OCI-M1 (cell line): ENCODE results near the gene DNMT3A.

Experiments used
- DNase-seq: peaks from one replicate; lab custom pipeline; 2025; lab: John Stamatoyannopoulos, UW

Gene DNMT3A

DNA sequence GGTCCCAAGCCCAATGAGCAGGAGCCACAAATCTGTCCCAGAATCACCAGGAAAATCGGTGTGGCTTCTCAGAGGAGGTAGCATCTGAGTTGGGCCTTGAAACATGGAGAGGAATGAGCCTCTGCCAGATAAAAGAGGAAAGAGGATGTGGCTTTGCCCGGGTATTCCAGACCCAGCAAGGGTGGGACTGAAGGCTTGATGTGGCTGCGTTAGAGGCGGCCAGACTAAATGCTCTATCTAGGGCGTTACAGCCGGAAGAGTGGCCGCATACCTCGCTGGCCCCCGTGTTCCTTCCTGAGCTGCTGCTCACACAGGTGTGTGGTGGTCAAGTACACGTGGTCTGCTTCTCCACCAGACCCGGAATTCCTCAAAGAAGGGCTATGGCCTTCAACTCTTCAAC is 139.4 kb downstream of the DNMT3A start:
- no peak for DNase-seq

DNA sequence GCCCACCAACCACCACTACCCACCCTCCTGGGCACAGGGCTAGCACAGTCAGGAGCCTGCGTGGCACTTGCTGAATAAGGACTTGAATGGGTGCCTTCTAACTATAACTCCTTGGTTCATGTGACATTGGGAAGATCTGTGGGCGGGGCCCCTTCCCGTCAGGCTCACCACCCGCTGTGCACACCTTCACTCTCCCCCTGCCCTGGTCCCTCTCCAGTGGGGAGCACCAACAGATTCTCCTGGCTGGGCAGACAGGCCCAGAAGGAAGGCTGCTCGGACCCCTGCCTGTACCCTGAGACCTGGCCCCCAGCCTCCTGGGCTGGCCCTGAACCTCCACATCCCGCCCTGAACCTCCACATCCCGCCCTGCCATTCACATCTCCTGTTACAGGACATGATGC is 139.9 kb downstream of the DNMT3A start:
- no peak for DNase-seq

DNA sequence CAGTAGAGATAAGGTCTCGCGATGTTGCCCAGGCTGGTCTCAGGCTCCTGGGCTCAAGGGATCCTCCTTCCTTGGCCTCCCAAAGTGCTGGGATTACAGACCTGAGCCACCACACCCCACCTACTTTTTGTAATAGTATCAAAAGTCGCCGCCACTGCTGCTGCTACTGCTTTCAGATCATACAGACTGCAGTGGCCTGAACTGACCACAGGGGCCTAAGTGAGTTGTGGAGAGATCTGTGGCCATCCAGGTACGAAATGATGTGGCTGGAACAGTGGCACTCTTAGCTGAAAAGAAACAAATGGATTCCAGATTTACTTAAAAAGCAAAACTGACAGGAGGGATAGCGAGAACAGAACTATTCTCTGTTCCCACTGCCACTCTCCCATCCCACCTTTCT is 140.5 kb downstream of the DNMT3A start:
- no peak for DNase-seq

DNA sequence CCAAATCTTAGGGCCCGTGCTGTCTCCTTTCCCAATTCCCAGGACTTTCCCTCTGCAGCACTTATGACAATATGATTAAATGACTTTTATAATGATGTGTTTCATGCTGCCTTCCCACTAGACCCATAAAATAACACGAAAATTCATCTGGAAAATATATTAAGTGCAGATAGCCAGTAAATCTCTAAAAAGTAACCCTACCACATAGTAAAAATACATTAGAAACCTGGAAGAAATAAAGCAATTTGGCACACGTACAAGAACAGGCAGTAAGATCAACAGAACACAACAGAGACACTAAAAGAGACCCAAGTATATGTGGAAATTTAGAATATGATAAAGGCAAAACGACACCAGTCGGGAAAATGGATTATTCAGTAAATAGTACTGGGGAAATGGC is 143.1 kb downstream of the DNMT3A start:
- DNase-seq = no peak

DNA sequence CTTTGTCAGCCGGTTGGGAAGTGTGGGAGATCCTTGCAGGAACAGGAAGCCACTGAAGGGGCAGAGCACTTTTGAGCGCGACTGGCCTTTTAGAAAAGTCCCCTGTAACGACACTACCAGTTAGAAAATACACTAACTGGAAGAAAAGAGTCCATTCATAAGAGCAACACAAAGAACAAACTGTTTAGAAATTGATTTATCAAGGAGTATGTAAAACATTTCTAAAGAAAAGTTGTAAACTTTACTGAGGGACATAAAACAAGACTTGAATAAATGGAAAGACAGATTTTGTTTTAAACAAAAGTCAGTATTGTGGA is 143.6 kb downstream of the DNMT3A start:
- DNase-seq = no peak

DNA sequence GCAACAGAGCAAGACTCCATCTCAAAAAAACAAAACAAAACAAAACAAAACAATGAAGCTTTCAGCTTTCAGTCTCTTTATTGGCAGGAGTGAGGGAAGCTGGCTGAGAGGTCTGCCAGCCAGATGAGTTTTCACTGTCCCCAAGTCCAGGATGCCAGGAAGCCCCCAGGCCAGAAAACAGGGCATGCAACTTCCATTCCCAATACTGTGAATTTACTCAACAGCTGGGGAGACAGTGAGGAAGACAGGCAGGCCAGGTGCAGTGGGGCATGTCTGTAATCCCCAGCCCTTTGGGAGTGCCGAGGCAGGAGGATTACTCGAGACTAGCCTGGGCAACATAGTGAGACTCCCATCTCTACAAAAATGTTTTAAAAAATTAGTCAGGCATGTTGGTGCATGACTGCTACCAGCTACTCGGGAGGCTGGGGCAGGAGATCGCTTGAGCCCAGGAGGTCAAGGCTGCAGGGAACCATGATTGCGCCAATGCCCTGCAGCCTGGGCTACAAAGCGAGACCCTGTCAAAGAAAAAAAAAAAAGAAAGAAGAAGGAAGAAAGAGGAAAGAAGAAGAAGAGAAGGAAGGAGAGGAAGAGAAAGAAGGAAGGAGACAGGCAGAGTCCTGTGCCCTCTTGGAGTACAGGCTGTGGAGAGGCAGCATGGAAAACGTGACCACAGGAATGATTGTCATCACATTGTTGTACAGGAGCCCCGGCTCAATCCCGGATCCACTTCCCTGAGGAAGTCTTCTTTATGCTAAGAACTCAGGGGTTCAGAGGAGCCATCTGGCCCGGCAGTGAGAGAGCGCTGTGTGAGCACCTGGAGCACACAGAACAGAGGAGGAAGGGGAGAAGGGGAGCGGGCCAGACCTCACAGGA is 144.2 kb downstream of the DNMT3A start:
- DNase-seq = no peak

DNA sequence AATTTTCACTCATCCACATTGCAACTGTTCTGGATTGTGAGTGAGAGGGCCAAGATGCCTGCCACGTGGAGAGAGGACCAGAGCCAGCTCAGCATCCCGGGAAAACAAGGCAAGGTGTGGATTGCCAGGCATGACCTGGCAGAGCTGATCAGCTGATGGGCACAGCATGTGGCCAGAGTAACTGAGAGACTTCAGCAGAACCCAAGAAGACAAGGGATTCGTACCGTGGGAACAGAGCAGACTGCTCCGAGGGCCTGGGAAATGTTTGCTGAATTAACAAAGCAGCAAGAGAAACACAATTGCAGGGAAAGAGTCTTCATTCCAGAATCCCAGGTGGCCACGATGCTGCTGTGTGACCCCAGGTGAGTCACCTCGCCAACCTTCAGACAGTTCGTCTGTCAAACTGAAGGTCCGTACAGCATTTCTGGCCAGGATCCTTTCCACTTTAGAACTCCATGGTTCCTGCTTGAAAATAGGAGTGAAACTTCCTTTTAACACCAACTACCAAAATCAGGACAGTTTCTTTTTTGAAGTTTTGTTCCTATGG is 147.1 kb downstream of the DNMT3A start:
- DNase-seq = no peak

DNA sequence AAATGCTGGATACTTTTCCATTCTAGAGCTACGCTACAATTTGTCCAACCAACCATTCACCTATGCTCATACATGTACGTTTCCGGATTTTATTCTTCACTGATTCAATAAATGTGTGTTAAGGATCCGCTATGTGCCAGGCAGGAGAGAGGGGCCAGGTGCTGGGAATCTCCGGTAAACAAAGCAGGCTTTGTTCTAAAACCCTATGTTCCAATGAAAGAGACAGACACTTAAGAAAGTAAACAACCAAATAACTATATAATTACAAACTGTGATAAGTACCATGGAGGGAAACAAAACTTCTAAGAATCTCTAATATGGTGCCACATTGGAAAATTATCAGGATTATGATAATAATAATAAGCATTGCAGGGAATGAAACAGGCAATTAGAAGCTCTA is 151.2 kb downstream of the DNMT3A start:
- no peak for DNase-seq

DNA sequence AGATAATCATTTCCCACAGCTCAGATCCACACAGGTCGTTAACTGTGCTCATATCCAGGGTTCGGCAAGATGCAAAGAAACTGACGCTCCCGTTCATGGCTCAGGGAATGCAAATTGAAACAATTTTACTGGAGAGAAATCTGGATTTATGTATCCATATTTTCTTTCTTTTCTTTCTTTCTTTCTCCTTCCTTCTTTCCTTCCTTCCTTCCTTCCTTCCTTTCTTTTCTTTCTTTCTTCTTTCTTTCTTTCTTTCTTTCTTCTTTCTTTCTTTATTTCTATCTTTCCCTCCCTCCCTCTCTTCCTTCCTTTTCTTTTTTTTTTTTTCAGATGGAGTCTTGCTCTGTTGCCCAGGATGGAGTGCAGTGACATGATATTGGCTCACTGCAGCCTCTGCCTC is 153.3 kb downstream of the DNMT3A start:
- no peak for DNase-seq

DNA sequence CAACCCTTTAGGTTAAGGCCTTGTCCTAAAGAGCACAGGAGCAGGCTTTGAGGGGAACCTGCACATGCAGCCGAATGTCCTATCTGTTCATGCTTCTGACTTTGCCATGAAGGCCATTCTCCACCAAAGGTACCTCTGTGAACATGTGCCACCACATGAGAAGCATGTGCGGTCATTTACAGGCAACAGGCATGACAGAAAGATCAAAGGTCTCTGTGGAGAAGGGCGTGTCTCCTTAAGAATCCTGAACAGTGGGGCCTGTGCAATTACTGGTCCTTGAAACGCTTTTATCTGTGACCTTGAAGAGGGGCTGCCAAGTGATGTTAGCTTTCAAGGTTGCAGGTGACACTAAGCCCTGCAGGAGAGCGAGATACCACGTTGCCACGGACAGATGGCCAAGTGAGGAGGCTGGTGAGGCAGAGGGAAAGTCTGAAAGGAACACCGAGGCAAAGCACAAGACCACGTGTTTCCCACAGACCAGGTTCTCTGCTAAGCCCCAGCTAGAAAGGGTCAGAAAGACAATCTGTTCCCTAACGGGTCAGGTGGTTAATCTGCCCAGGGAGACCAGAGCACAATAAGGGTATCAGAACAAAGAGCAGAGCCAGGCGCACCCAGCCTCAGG is 153.9 kb downstream of the DNMT3A start:
- no peak for DNase-seq

DNA sequence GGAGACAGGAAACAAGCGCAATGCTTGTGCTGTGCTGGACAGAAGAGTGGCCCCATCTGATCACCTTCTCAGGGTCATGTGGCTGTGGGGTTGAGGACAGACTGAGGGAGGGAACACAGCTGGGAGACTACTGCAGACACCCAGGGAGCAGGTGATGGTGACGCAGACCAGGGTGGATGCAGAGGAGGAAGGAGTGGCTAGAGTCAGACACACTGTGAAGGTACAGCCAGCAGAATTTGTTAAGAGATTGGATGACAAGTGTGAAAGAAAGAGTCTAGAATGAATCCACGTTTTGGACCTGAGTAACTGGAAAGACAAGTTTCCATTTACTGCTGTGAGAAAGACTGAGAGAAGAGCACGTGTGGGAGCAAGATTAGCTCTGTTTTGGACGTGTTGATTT is 157.5 kb downstream of the DNMT3A start:
- no peak for DNase-seq

DNA sequence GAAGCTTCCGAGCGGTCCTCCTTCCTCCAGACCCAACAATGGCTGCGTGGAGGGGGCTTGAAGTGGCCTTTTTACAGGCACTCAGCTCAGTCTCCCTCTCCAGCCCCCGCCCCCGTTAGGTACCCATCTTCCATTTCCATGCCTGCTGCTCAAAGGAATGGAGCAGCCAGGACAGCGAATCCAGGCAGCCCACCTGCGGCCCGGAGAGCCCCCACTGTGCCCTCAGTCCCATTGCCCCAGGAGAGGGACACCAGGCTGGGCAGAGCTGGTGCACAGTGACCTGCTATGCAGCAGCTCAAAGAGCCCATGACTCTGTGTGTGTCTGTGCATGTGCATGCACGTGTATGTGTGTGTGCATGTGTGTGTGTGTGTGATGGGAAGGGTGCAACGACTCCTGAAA is 162.7 kb downstream of the DNMT3A start:
- no peak for DNase-seq
